Neural progenitor cell (in vitro differentiated cells): Measurements from ENCODE around the gene CCDC47. TPM values are rescaled to one million over a fixed set of nuclear protein-coding genes. Genes with fewer than 3 reads are reported as not detected.

Experiments used
- DNase-seq: peaks from one replicate; pipeline ENCODE4 v3.0.0-alpha.2; 2016; ENCODE audit warnings: low spot score
- H2AFZ ChIP-seq: fragments of 200-600 bp; sonication (generic); replicated peaks from 2 replicates; pipeline ENCODE4 v1.6.1; 2016; ENCODE audit warnings: antibody characterized with exemption
- H3F3A ChIP-seq: fragments of 200-600 bp; sonication (generic); 2 replicates; pipeline ENCODE4 v1.6.1; 2016; ENCODE audit warnings: antibody characterized with exemption, low read depth
- H3K27ac ChIP-seq: fragments of 200-600 bp; sonication (generic); 2 replicates; pipeline ENCODE4 v1.5.1; 2016; ENCODE audit warnings: mild to moderate bottlenecking
- H3K27me3 ChIP-seq: fragments of 200-600 bp; sonication (generic); 2 replicates; pipeline ENCODE4 v1.6.1; 2016; ENCODE audit warnings: mild to moderate bottlenecking, moderate library complexity
- H3K36me3 ChIP-seq: fragments of 200-600 bp; sonication (generic); 2 replicates; pipeline ENCODE4 v1.5.1; 2016
- H3K4me1 ChIP-seq: fragments of 200-600 bp; sonication (generic); 2 replicates; pipeline ENCODE4 v1.6.1; 2016; ENCODE audit warnings: mixed run types
- H3K4me2 ChIP-seq: fragments of 200-600 bp; sonication (generic); 2 replicates; pipeline ENCODE4 v1.6.1; 2016
- H3K4me3 ChIP-seq: fragments of 200-600 bp; sonication (generic); 2 replicates; pipeline ENCODE4 v1.5.1; 2016
- H3K79me2 ChIP-seq: fragments of 200-600 bp; sonication (generic); 2 replicates; pipeline ENCODE4 v1.6.1; 2016; ENCODE audit warnings: low read depth
- H3K9ac ChIP-seq: fragments of 200-600 bp; sonication (generic); 2 replicates; pipeline ENCODE4 v1.6.1; 2016
- H3K9me3 ChIP-seq: fragments of 200-600 bp; sonication (generic); 2 replicates; pipeline ENCODE4 v1.5.1; 2016; ENCODE audit warnings: low read depth
- H4K20me1 ChIP-seq: fragments of 200-600 bp; sonication (generic); 2 replicates; pipeline ENCODE4 v1.6.1; 2016; ENCODE audit warnings: low read depth
- H3K27ac Mint-ChIP-seq: 3 replicates; pipeline ENCODE4 v1.8.0; 2021; ENCODE audit warnings: mixed read lengths
- H3K27me3 Mint-ChIP-seq: 2 replicates; pipeline ENCODE4 v1.8.0; 2022; ENCODE audit warnings: low read depth, mild to moderate bottlenecking, inconsistent platforms, moderate library complexity, mixed read lengths; ENCODE audit not compliant: insufficient read depth
- H3K36me3 Mint-ChIP-seq: 3 replicates; pipeline ENCODE4 v1.8.0; 2021; ENCODE audit warnings: mixed read lengths
- H3K4me1 Mint-ChIP-seq: 3 replicates; pipeline ENCODE4 v1.8.0; 2021; ENCODE audit warnings: mixed read lengths
- H3K4me3 Mint-ChIP-seq: 3 replicates; pipeline ENCODE4 v1.8.0; 2021; ENCODE audit warnings: mild to moderate bottlenecking, moderate library complexity, mixed read lengths
- H3K9me3 Mint-ChIP-seq: 3 replicates; pipeline ENCODE4 v1.8.0; 2020; ENCODE audit warnings: mixed read lengths
- EZH2 ChIP-seq: fragments of 200-600 bp; sonication (generic); IDR thresholded peaks from 2 replicates; pipeline ENCODE4 v1.6.1; 2017; ENCODE audit warnings: antibody characterized with exemption, mild to moderate bottlenecking, moderate library complexity
- EZH2phosphoT487 ChIP-seq: fragments of 200-600 bp; sonication (generic); IDR thresholded peaks from 2 replicates; pipeline ENCODE4 v1.6.1; 2017; ENCODE audit warnings: antibody characterized with exemption
- total RNA-seq: library from RNA; depleted of rRNA; stranded (reverse); fragments of >200 nt; gene quantifications from 2 replicates; pipeline ENCODE4 v1.2.3, GENCODE V29; 2015; ENCODE audit warnings: low replicate concordance
- TF ChIP-seq, protein P1 (sequence below): fragments of 200-600 bp; sonication (generic); IDR thresholded peaks from 2 replicates; pipeline ENCODE4 v1.5.1; 2017; ENCODE audit warnings: antibody characterized with exemption, mild to moderate bottlenecking

Gene CCDC47
- total RNA-seq, 1 donor from 2014 or later = 60.8 TPM

DNA sequence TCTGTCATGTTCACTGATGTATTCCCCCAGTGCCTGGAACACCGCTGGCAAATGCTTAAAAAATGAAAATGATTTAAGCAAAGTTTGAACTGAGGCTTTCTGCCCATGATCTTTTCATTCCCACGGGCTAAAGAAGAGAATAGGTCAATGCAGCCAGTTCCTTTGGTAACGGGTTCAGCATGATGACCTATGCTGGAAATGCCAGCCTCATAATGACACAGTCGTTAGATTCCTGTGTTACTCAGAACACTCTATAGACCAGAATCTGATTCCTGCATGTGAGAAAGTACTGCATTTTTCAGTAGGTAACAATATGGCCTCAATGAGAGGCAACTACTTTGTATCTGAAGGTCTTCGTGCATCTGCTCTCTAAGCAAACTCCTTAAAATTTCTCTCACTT lies 54.4 kb downstream of the CCDC47 start:
- Histone ChIP-seq H3F3A (no peaks in the 10 kb centered on the region), H4K20me1 (no peaks in the 10 kb centered on the region), H3K4me1 (no peaks in the 10 kb centered on the region), H3K79me2 (no peaks in the 10 kb centered on the region), H3K9ac (no peak overlapping the region), H3K27me3 (no peaks in the 10 kb centered on the region), H2AFZ (no peak overlapping the region), H3K9me3 (no peaks in the 10 kb centered on the region), H3K4me2 (no peak overlapping the region), H3K36me3 (no peaks in the 10 kb centered on the region), H3K4me3 (no peak overlapping the region), H3K27ac (no peak overlapping the region)
- no peak for DNase-seq
- H3K9me3 Mint-ChIP-seq = no peaks in the 10 kb centered on the region
- TF ChIP-seq EZH2phosphoT487 = no peak
- no peak overlapping the region for H3K4me3 Mint-ChIP-seq
- no peak overlapping the region for H3K27ac Mint-ChIP-seq
- no peaks in the 10 kb centered on the region for H3K27me3 Mint-ChIP-seq
- peaks cover 7% of the 10 kb centered on the region for H3K36me3 Mint-ChIP-seq
- H3K4me1 Mint-ChIP-seq = no peaks in the 10 kb centered on the region

DNA sequence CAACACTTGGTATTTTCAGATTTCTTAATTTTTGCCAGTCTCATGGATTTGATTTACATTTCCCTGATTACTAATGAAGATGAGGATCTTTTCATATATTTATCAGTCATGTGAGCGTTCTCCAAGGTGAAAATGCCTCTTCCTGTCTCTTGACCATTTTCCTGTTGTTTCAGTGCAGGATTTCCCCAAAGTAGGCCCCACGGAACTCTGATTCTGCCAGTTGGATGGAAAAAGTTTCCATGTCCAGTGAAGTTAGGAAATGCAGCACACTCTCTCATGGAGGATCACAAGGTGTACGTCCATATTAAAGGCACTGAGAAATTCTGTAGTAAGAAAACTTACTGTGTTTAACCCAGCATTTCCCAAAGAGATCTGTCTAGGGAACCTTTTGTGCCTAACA lies 57.0 kb downstream of the CCDC47 start:
- Mint-ChIP-seq H3K4me1 (no peaks in the 10 kb centered on the region), H3K9me3 (no peaks in the 10 kb centered on the region), H3K27ac (no peak overlapping the region), H3K27me3 (no peaks in the 10 kb centered on the region), H3K4me3 (no peak overlapping the region), H3K36me3 (peaks cover 14% of the 10 kb centered on the region)
- Histone ChIP-seq H3K27ac (no peak overlapping the region), H4K20me1 (no peaks in the 10 kb centered on the region), H3K4me3 (no peak overlapping the region), H3K9me3 (no peaks in the 10 kb centered on the region), H3K36me3 (no peaks in the 10 kb centered on the region), H3K27me3 (no peaks in the 10 kb centered on the region), H2AFZ (no peak overlapping the region), H3K4me1 (no peaks in the 10 kb centered on the region), H3K4me2 (no peak overlapping the region), H3F3A (no peaks in the 10 kb centered on the region), H3K79me2 (no peaks in the 10 kb centered on the region), H3K9ac (no peak overlapping the region)
- DNase-seq = no peak
- TF ChIP-seq, protein P1, sequence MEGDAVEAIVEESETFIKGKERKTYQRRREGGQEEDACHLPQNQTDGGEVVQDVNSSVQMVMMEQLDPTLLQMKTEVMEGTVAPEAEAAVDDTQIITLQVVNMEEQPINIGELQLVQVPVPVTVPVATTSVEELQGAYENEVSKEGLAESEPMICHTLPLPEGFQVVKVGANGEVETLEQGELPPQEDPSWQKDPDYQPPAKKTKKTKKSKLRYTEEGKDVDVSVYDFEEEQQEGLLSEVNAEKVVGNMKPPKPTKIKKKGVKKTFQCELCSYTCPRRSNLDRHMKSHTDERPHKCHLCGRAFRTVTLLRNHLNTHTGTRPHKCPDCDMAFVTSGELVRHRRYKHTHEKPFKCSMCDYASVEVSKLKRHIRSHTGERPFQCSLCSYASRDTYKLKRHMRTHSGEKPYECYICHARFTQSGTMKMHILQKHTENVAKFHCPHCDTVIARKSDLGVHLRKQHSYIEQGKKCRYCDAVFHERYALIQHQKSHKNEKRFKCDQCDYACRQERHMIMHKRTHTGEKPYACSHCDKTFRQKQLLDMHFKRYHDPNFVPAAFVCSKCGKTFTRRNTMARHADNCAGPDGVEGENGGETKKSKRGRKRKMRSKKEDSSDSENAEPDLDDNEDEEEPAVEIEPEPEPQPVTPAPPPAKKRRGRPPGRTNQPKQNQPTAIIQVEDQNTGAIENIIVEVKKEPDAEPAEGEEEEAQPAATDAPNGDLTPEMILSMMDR = no peak
- TF ChIP-seq EZH2 (no peak), EZH2phosphoT487 (no peak)

DNA sequence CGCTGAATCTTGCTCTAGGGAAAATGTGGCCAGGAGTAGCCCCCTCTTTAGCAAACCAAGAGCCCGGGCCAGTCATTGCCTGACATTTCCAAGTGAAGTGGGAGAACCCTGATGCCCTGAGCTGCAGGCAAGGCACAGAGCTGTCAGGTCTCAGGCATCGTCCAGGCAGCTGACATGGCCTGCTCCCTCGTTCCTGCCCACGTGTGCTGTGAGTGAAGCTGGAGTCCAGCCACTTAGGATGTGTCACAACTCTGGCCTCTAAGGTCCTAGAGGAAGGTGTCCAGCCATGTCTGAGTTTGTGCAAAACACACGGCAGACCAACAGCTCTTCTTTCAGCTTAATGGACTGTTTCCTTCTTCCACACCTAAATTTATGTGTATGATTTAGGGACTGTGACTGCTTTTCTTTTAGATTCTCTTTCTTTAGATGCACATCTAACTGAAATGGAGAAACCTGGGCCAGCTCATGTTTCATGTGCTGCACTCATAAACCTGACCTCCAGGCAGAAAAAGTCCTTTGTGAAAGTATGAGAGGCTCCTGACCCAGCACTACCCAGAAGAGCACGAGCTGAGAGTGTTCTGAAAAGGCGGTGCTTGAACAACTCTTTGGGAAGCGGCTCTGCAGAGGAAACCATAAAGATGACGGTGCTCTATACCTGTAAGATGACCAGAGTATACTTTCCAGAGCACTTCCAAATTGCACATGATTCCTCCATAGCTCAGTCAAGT lies 58.7 kb downstream of the CCDC47 start:
- no peaks in the 10 kb centered on the region for H3K9me3 ChIP-seq
- TF ChIP-seq EZH2 (no peak), EZH2phosphoT487 (no peak)
- TF ChIP-seq, protein P1 = no peak

DNA sequence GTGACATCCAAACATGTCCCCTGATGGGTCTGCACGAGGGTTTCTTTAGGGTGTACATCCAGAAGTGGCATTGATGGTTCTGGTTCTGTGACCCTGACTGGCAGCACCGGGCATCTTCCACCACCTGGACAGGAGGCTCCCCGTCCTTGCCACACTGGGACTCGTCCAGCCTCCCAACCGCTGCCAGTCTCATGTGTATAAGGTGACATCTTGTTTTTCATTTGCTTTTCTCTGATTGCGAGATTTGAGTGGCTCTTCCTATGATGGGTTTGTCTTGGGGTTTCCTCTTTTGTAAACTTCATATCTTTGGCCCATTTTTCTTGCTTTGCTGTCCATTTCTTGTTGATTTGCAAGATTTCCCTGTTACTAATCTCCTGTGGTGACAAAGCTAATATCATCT lies 64.3 kb downstream of the CCDC47 start:
- DNase-seq = no peak
- Histone ChIP-seq H3K79me2 (no peaks in the 10 kb centered on the region), H3K4me3 (no peak overlapping the region), H3K36me3 (no peaks in the 10 kb centered on the region), H3F3A (peaks cover 7% of the 10 kb centered on the region), H3K4me1 (no peaks in the 10 kb centered on the region), H3K27me3 (no peaks in the 10 kb centered on the region), H4K20me1 (peaks cover 8% of the 10 kb centered on the region), H3K4me2 (no peak overlapping the region), H3K9ac (no peak overlapping the region), H2AFZ (no peak overlapping the region), H3K27ac (no peak overlapping the region), H3K9me3 (no peaks in the 10 kb centered on the region)
- H3K4me1 Mint-ChIP-seq = peaks cover 3% of the 10 kb centered on the region
- no peak overlapping the region for H3K27ac Mint-ChIP-seq
- H3K36me3 Mint-ChIP-seq = peaks cover 14% of the 10 kb centered on the region
- no peaks in the 10 kb centered on the region for H3K27me3 Mint-ChIP-seq
- H3K9me3 Mint-ChIP-seq = no peaks in the 10 kb centered on the region
- TF ChIP-seq EZH2phosphoT487 (no peak), EZH2 (no peak)
- TF ChIP-seq, protein P1 = no peak
- H3K4me3 Mint-ChIP-seq = no peak overlapping the region

More for the DNA sequence above, 58.7 kb downstream of the CCDC47 start:
- Mint-ChIP-seq H3K4me1 (no peaks in the 10 kb centered on the region), H3K27ac (no peak overlapping the region), H3K4me3 (no peak overlapping the region), H3K9me3 (no peaks in the 10 kb centered on the region), H3K27me3 (no peaks in the 10 kb centered on the region), H3K36me3 (peaks cover 14% of the 10 kb centered on the region)
- H4K20me1 ChIP-seq = no peaks in the 10 kb centered on the region
- no peaks in the 10 kb centered on the region for H3K27me3 ChIP-seq
- no peaks in the 10 kb centered on the region for H3F3A ChIP-seq
- H2AFZ ChIP-seq = no peak overlapping the region
- H3K27ac ChIP-seq = no peak overlapping the region
- H3K4me1 ChIP-seq = no peaks in the 10 kb centered on the region
- DNase-seq = no peak
- no peak overlapping the region for H3K4me3 ChIP-seq
- H3K36me3 ChIP-seq = no peaks in the 10 kb centered on the region
- no peak overlapping the region for H3K9ac ChIP-seq
- H3K4me2 ChIP-seq = no peak overlapping the region
- no peaks in the 10 kb centered on the region for H3K79me2 ChIP-seq
